HG03558 (cell line): ENCODE data around the gene CNTNAP5.

Experiments used
- ATAC-seq: cut with Tn5 transposase; IDR thresholded peaks from one replicate; pipeline ENCODE4 v1.9.1; 2021; ENCODE audit warnings: moderate number of reproducible peaks; ENCODE audit not compliant: unreplicated experiment; ENCODE audit errors: extremely low read depth

CNTNAP5 gene

DNA sequence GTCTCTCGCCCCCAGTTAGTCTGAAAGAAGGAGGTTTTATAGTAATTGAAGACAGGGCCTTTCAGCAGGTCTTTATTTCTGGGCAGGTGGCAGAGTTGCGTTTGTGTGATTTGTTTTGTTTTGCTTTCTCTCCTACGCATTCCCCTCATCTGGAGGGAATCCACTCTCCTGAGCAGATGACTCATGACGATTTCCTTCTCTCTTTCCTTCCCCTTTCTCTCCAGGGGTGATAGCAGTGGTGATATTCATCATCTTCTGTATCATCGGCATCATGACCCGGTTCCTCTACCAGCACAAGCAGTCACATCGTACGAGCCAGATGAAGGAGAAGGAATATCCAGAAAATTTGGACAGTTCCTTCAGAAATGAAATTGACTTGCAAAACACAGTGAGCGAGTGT lies 888.8 kb downstream of the CNTNAP5 start:
- no peak for ATAC-seq

DNA sequence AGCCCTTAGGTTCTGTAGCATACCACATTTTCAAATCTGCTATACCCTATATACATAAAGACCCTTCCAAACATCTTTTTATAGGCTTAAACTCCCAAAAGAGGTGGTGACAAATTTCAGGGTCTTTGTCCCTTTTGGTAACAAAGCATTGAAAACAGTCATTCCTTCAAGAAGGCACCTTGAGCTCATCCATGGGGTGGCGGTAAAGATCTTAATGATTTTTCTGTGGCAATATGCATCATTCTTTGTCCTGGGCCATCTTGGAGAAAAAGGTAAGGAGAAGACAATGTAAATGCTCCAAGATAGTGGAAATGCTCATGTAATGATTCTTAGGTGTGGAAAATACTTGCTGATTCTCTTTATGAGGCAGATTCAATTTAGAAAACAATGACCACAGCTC lies 890.5 kb downstream of the CNTNAP5 start:
- no peak for ATAC-seq

DNA sequence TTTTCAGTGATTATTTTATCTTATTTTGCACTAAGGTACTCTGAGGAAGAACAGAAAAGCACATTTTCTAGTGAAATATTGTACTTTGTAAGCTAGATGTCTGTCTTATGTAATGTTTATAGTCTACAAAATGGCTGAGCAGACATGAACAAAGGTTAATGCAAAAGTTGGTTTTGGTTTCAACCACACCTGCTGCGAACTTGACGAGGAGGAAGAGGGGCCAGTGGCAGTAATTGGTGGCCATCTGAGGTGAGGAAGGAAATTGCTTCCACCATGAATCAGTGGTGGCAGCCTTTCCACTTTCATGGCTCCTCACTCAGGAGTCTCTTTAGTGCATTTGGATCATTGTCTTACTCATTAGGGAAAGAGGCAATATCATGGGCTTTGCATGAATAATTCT lies 894.2 kb downstream of the CNTNAP5 start:
- ATAC-seq = no peak

DNA sequence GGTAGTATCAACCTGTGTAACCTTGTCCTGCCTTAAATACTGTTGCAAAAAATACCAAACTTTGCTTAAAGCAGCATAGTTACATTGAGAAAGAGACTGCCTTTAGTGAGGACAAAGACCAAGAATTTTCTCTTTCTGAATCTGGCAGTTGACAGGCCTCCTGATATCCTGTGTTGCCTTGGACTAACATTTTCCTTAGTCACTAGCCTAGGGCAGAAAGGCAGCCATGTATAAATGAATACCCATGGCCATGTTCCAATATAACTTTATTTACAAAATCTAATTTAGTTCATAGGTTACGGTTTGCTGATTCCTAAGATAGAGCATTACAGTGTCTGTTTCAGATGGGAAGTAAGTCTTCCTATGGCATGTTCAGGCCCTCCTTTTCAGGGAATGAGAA lies 895.4 kb downstream of the CNTNAP5 start:
- no peak for ATAC-seq

DNA sequence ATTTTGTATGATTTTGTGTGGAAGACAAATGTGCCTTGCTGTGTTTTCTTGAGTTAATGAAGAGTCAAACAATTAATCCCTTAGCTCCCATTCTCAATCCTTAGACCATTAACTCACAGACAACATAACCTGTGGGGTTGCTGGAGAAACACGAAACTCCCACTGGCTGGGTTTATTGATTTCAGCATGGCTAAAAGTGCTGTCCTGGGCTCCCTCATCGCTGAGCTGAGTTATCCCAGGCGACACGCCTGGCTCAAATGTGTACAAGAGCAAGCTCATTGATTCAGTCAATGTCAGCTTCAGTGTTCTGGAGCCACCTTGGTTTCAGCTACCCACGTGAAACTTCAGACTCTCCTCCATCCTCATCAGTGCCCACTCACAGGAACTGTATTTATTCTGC lies 896.1 kb downstream of the CNTNAP5 start:
- ATAC-seq = no peak

DNA sequence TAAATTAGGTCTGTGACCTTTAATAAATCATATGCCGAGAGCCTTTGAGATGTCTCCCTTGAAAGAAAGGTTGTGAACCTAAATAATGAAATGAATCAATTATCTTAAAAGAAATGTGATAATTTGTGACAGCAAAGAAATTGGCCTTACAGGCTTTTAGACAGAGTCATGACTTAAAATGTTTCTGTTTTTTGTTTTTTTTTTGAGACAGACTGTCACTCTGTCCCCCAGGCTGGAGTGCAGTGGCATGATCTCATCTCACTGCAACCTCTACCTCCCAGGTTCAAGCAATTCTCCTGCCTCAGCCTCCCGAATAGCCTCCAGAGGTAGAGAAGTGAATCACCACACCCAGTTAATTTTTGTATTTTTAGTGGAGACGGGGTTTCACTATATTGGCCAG lies 898.0 kb downstream of the CNTNAP5 start:
- no peak for ATAC-seq

DNA sequence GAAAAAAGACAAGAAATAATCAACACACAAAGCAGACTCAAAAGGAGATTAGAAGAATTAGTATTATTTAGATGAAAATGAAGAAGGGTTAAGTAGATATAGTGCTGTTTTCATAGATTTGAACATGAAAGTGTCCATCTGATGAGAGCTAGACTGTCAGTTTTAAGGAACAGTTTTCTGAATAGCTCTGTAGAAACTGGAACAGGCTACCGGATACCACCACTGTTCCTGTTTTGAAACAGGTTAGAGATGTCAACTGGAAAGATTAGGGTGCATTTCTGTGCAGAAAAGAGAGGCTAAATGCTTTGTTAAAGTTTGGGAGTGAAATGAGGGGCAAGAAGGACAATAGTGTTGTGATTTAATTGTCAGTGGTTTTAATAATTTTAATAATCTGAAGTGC lies 908.8 kb downstream of the CNTNAP5 start:
- ATAC-seq = no peak

DNA sequence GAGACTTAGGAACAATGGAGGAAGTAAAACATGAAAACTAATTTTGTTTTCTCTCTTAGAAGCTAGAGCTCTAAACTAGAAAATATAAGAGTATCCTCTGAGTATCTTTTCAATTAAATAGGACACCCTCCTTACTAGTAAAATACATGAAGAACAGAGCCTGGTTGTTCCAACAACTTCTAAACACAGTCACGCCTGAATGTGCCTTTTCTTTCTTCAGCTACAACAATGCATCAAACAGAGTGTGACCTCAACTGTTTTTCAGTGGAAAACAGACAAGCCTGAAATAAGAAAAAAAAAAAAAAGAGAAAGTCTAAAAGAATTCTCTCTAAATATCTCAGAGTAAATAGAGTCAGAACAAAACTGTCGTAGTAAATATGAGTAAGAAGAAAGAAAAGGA lies 928.8 kb downstream of the CNTNAP5 start:
- ATAC-seq = no peak

DNA sequence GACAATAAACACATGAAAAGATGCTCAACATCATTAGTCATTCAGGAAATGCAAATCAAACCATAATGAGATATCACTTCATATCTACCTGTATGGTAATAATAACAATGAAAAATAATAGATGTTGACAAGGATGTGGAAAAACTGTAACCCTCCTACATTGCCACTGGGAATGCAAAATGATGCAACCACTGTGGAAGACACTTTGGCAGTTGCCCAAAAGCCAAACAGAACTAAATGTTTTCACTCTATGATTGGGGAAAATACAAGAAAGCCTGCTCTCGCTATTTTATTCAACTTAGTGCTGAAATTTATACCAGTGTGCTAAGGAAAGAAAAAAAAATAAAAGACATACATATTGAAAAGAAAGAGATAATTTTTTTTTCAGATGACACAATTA lies 934.5 kb downstream of the CNTNAP5 start:
- ATAC-seq = no peak

DNA sequence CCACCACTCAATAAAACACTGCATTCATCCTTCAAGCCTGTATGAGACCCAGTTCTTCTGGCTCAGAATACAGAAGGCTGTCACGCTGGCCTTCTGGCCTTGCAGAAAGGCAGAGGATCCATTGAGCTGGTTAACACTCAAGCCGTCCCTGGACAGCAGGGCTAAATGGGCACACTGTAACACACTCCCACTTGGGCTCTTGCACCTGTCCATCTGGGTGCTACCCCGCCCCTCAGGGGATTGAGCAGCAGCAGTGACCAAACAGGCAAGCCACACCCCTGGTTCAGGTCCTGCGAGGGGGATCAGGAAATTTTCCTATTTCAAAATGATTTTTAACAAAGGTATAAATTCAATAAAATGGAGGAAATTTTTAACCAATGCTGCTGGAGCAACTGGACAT lies 936.0 kb downstream of the CNTNAP5 start:
- ATAC-seq = no peak
